ENCODE data around the gene RMI2.
"Not testable (repeated sequence)": the region's sequence is repeated elsewhere in the genome, so short reads cannot be mapped to it uniquely, and the experiment has no call there.

Gene RMI2

DNA sequence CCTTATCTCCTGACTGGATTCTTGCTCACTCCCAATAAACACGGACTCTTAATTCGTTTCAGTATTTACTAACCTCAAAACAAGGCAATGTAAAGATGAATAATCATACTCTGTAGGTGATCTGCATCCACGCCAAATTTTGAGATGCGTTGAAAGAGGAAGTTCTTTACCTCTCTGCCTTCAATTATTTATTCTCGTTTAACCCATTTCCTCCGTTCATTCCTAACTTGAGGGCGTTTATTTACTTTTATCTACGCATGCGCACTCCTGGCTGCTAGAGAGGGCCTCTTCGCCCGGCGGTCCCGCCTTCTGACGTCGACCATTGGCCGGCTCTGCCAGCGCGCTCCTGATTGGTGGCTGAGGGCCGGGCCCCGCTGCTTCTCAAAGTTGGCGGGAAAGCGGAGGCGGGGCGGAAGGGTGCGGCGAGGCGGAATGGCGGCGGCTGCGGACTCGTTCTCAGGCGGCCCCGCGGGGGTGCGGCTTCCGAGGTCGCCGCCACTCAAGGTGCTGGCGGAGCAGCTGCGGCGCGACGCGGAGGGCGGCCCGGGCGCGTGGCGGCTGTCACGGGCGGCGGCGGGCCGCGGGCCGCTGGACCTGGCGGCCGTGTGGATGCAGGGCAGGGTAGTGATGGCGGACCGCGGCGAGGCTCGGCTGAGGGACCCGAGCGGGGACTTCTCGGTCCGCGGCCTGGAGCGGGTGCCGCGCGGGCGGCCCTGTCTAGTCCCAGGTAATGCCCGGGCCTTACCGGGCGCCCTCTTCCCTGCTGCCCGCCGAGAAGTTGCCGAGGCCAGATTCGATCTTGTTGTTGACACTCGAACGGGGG, at the start of gene RMI2:
RMI2 (plus strand) TSS at position 420 of the 823 bp plus-strand sequence; CDS start at position 433, 13 bp downstream.
- DNase-seq, result peak; percentile 92

GRCh38 chr16:11295672-11296071, 49.6 kb upstream of the RMI2 start:
- DNase-seq, result no peak

- no peak for DNase-seq
Measured at GRCh38 chr16:11296351-11296705, 48.9 kb upstream of the RMI2 start.

- no peak for DNase-seq
Measured at GRCh38 chr16:11296706-11297491, 48.4 kb upstream of the RMI2 start.

DNA sequence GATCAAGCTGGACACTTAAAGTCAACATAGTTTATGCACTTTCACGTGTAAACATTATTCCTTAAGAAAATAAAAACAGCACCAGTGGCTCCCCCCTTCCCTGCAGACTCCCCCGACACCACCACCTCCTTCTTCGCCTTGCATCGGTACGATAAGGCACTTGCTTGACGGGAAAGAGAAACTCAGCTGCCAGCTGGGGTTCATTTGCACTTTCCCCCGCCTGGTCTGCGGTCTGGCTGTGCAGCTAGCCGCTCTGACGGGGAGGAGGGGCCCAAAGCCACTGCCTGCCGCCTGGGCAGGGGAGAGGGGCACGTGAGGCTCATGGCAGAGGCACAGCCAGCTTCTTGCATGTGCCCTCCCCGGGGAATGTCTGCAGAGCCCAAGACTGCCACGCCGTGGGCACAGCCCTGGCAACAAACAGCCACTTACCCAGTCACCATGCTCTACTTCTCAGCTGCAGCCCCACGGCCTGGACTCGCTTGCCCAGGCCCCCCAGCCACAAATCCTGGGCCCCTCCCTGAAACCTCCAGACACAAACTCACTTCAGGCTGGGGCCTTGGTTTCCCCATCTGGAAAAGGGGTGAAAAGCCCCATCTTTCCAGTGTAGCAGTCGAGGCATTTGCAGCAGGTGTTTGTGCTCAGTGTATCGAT, 47.6 kb upstream of the RMI2 start:
- DNase-seq, result peak; percentile 70

GRCh38 chr16:11298143-11298900, 46.9 kb upstream of the RMI2 start:
- no peak for DNase-seq

DNA sequence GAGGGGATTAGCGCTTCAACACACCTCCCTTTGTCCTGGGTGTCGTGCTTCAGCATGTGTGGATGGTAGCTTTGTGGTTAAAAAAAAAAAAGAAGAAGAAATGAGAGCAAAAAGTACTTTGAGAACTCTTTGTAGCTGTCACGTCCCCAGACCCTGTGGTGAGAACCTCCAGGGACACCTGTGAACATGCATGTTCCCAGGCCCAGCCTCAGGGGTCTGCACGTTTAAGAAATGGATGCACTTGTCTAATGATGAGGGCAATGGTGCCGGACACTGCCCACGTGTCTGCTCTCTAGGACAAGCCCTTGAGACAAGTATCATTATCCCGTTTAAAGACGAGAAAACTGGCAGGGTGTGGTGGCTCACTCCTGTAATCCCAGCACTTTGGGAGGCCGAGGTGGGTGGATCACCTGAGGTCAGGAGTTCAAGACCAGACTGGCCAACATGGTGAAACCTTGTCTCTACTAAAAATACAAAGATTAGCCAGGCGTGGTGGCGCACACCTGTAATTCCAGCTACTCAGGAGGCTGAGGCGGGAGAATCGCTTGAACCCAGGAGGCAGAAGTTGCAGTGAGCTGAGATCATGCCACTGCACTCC, 46.2 kb upstream of the RMI2 start:
- DNase-seq, result not testable (repeated sequence)

GRCh38 chr16:11299865-11300559, 45.2 kb upstream of the RMI2 start:
- no peak for DNase-seq

GRCh38 chr16:11300560-11300892, 44.7 kb upstream of the RMI2 start:
- no peak for DNase-seq

GRCh38 chr16:11301645-11302501, 43.4 kb upstream of the RMI2 start:
- no peak for DNase-seq

GRCh38 chr16:11302977-11303376, 42.3 kb upstream of the RMI2 start:
- DNase-seq, result no peak

- no peak for DNase-seq
Measured at GRCh38 chr16:11303405-11304138, 41.7 kb upstream of the RMI2 start.

GRCh38 chr16:11306381-11306780, 38.9 kb upstream of the RMI2 start:
- DNase-seq, result no peak

- DNase-seq, result no peak
Measured at GRCh38 chr16:11306997-11307638, 38.1 kb upstream of the RMI2 start.

GRCh38 chr16:11307639-11308492, 37.4 kb upstream of the RMI2 start:
- no peak for DNase-seq

- no peak for DNase-seq
Measured at GRCh38 chr16:11308493-11309283, 36.6 kb upstream of the RMI2 start.

GRCh38 chr16:11309895-11310633, 35.2 kb upstream of the RMI2 start:
- DNase-seq, result no peak

Measured in activated T-cell treated with anti-CD3 and anti-CD28 coated beads, Interleukin-2, amount 50 U/mL, for 1 hour (primary cell).